ENCODE measurements around the gene TMEM178A.

Gene TMEM178A

DNA sequence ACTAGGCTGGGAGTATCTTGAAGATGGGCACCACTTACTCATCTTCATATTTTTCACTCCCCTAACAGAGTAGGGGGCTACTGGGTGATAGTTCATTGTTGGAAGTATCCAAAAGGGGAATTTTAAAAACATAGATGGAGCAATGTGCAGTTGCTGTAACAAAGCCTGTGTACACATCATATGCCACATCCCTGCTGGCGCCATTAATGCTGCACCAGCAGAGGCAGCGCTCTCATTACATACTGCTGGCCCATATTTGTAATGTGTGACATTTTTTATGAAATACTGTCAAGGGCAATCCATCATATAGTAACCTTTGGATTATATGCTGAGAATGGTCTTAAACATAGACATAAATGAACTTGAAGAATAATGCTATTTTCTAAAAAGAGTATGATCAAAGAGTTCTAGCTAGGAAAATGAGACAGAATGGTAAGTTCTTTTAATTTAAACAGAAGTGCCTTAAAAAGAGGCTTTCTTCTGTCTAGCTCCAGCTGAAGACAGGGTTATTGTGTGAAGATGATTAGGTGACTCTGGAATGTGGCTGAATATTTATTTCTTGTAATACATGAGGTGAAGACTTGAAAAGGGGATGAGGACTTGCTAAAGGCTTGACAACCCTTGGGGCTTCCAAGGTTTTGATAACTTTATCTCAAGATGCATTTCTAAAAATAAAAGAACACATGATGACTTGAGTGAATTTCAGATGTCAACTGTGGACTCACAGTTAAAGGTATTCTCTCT lies 2.4 kb upstream of the TMEM178A start:
- no peaks in the 10 kb centered on the region for H3K4me1 ChIP-seq (ENCODE audit: insufficient read depth, low read length)
- no peaks in the 10 kb centered on the region for H3K36me3 ChIP-seq (ENCODE audit: insufficient read depth, low read length)
- H3K9ac ChIP-seq (ENCODE audit: low read depth, low read length) = no peak overlapping the region
- peaks cover 2% of the 10 kb centered on the region for H3K9me3 ChIP-seq (ENCODE audit: insufficient read depth, low read length, severe bottlenecking)
- H3K27me3 ChIP-seq (ENCODE audit: insufficient read depth, low read length, poor library complexity) = no peaks in the 10 kb centered on the region
- H3K4me2 ChIP-seq (ENCODE audit: insufficient read depth, low read length) = no peak overlapping the region
- DNase-seq = no peak
- H3K79me2 ChIP-seq (ENCODE audit: insufficient read depth, low read length) = no peaks in the 10 kb centered on the region
- H3K27ac ChIP-seq (ENCODE audit: low read length) = no peak overlapping the region
- no peaks in the 10 kb centered on the region for H4K20me1 ChIP-seq (ENCODE audit: insufficient read depth, low read length)
- no peak overlapping the region for H3K4me3 ChIP-seq (ENCODE audit: low read depth in 1 of 2, low read length in 2 of 2)
- no peak overlapping the region for H2AFZ ChIP-seq (ENCODE audit: low read depth, low read length)
- no peak for TF ChIP-seq EZH2 (IDR thresholded peaks at IDR 0.05; ENCODE audit: borderline replicate concordance, low read depth, low read length, severe bottlenecking)
- TF ChIP-seq, protein P1, sequence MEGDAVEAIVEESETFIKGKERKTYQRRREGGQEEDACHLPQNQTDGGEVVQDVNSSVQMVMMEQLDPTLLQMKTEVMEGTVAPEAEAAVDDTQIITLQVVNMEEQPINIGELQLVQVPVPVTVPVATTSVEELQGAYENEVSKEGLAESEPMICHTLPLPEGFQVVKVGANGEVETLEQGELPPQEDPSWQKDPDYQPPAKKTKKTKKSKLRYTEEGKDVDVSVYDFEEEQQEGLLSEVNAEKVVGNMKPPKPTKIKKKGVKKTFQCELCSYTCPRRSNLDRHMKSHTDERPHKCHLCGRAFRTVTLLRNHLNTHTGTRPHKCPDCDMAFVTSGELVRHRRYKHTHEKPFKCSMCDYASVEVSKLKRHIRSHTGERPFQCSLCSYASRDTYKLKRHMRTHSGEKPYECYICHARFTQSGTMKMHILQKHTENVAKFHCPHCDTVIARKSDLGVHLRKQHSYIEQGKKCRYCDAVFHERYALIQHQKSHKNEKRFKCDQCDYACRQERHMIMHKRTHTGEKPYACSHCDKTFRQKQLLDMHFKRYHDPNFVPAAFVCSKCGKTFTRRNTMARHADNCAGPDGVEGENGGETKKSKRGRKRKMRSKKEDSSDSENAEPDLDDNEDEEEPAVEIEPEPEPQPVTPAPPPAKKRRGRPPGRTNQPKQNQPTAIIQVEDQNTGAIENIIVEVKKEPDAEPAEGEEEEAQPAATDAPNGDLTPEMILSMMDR (IDR thresholded peaks at IDR 0.05; ENCODE audit: borderline replicate concordance, extremely low read depth, low read length, poor library complexity, severe bottlenecking) = no peak
- ATAC-seq (ENCODE audit: insufficient read depth, low read depth) = no peak

DNA sequence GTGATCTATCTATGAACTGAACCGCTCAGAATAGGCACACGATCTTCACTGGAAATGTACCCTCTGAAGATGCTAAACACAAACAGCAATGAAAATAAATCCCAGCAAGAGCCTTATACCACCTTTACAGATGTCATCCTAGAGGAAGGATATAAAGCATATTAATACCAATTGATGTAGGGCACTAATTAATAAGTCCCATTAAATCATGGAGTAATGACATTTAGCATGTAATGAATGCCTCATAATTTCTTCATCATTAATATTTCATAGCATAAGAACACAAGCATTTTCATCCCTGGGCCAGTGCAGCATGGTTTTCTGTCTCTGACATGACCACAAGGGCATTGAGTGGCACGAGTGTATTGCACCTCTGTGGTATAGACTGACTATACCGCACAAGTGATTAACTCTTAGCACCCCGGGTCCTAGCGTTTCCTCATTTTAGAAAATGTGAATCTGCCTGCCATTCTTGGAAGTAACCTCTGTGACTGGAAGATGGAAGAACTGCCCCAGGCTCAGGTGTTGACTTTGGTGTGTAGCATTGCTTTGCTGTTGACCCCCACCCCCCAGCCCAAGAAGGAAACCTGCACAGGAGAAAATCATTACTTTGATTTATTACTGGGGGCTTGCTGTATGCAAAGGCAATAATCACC lies 1.4 kb upstream of the TMEM178A start:
- no peaks in the 10 kb centered on the region for H3K79me2 ChIP-seq (ENCODE audit: insufficient read depth, low read length)
- H3K27ac ChIP-seq (ENCODE audit: low read length) = no peak overlapping the region
- H4K20me1 ChIP-seq (ENCODE audit: insufficient read depth, low read length) = no peaks in the 10 kb centered on the region
- H3K4me2 ChIP-seq (ENCODE audit: insufficient read depth, low read length) = no peak overlapping the region
- H3K9ac ChIP-seq (ENCODE audit: low read depth, low read length) = no peak overlapping the region
- no peak for TF ChIP-seq EZH2 (IDR thresholded peaks at IDR 0.05; ENCODE audit: borderline replicate concordance, low read depth, low read length, severe bottlenecking)
- TF ChIP-seq, protein P1 (IDR thresholded peaks at IDR 0.05; ENCODE audit: borderline replicate concordance, extremely low read depth, low read length, poor library complexity, severe bottlenecking) = no peak
- no peaks in the 10 kb centered on the region for H3K36me3 ChIP-seq (ENCODE audit: insufficient read depth, low read length)
- no peak for DNase-seq
- H3K27me3 ChIP-seq (ENCODE audit: insufficient read depth, low read length, poor library complexity) = no peaks in the 10 kb centered on the region
- ATAC-seq (ENCODE audit: insufficient read depth, low read depth) = no peak
- no peaks in the 10 kb centered on the region for H3K4me1 ChIP-seq (ENCODE audit: insufficient read depth, low read length)
- H3K9me3 ChIP-seq (ENCODE audit: insufficient read depth, low read length, severe bottlenecking) = peaks cover 2% of the 10 kb centered on the region
- no peak overlapping the region for H2AFZ ChIP-seq (ENCODE audit: low read depth, low read length)
- no peak overlapping the region for H3K4me3 ChIP-seq (ENCODE audit: low read depth in 1 of 2, low read length in 2 of 2)

DNA sequence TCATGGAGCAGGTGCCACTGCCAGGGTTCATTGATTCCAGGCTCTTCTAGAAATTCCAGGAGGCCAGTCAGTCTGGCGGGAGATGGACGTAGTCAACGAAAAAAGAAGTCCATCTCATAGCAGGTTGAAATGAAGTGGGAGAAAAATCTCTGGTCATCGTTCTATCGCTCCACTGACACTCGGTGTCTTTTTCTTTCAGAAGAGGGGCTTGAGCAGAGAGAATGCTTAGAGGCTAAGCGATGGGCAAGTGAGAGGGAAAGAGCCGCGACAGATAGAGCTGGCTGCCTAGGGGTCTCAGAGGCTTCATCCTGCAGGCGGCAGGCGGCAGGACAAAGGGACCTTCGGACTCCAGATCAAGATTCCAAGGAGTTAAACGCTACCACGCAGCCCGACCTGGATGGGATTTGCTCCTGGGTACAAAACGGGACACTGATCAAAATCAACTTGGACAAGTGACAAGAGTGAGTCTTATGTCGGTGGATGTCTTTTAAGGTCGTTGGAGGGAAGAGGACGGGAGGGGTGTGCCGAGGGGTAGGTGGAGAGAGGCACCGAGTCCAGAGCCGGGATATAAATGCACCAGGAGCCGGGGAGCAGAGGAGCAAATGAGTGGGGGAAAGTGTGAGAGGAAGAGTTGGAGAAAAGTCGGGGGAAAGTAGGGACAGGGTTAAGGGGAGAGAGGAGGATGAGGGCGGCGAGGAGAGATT lies 677 bp upstream of the TMEM178A start:
- DNase-seq (no peak), ATAC-seq (ENCODE audit: insufficient read depth, low read depth) (no peak)
- Histone ChIP-seq H3K36me3 (ENCODE audit: insufficient read depth, low read length) (no peaks in the 10 kb centered on the region), H3K4me1 (ENCODE audit: insufficient read depth, low read length) (no peaks in the 10 kb centered on the region), H3K79me2 (ENCODE audit: insufficient read depth, low read length) (no peaks in the 10 kb centered on the region), H3K27me3 (ENCODE audit: insufficient read depth, low read length, poor library complexity) (no peaks in the 10 kb centered on the region), H3K4me2 (ENCODE audit: insufficient read depth, low read length) (no peak overlapping the region), H3K9ac (ENCODE audit: low read depth, low read length) (no peak overlapping the region), H3K27ac (ENCODE audit: low read length) (no peak overlapping the region), H4K20me1 (ENCODE audit: insufficient read depth, low read length) (no peaks in the 10 kb centered on the region), H3K9me3 (ENCODE audit: insufficient read depth, low read length, severe bottlenecking) (peaks cover 2% of the 10 kb centered on the region), H3K4me3 (ENCODE audit: low read depth in 1 of 2, low read length in 2 of 2) (no peak overlapping the region), H2AFZ (ENCODE audit: low read depth, low read length) (no peak overlapping the region)
- TF ChIP-seq EZH2 (IDR thresholded peaks at IDR 0.05; ENCODE audit: borderline replicate concordance, low read depth, low read length, severe bottlenecking) = no peak
- TF ChIP-seq, protein P1 (IDR thresholded peaks at IDR 0.05; ENCODE audit: borderline replicate concordance, extremely low read depth, low read length, poor library complexity, severe bottlenecking) = no peak
